ENCODE data around the gene IGFLR1. TPM values are rescaled to one million over a fixed set of nuclear protein-coding genes. Genes with fewer than 3 reads are reported as not detected.

Gene IGFLR1
- total RNA-seq, 1 donor from 2014 or later = 3.1 TPM

- H3K9me3 Mint-ChIP-seq (ENCODE audit: unreplicated experiment) = no peaks in the 10 kb centered on the region
- peaks cover 4% of the 10 kb centered on the region for H3K36me3 Mint-ChIP-seq (ENCODE audit: unreplicated experiment)
- H3K4me1 Mint-ChIP-seq (ENCODE audit: unreplicated experiment) = peaks cover 48% of the 10 kb centered on the region
- DNase-seq (ENCODE audit: extremely low spot score, unreplicated experiment) = no peak
- peak overlapping the region; percentile 98 for H3K4me3 Mint-ChIP-seq (ENCODE audit: unreplicated experiment)
- no peaks in the 10 kb centered on the region for H3K27me3 Mint-ChIP-seq (ENCODE audit: unreplicated experiment)
- peak overlapping the region; percentile 100 for H3K27ac Mint-ChIP-seq (ENCODE audit: unreplicated experiment)
- no peak for TF ChIP-seq CTCF (IDR thresholded peaks at IDR 0.05)
These were observed 3.8 kb upstream of the IGFLR1 start for GRCh38 chr19:35746087-35746462.

- Mint-ChIP-seq H3K4me1 (ENCODE audit: unreplicated experiment) (peaks cover 53% of the 10 kb centered on the region), H3K9me3 (ENCODE audit: unreplicated experiment) (no peaks in the 10 kb centered on the region), H3K27ac (ENCODE audit: unreplicated experiment) (peak within 1 kb of the TSS; percentile 100), H3K27me3 (ENCODE audit: unreplicated experiment) (no peaks in the 10 kb centered on the region), H3K4me3 (ENCODE audit: unreplicated experiment) (peak within 1 kb of the TSS; percentile 98), H3K36me3 (ENCODE audit: unreplicated experiment) (peaks cover 4% of the 10 kb centered on the region)
- peak; percentile 99 for DNase-seq (ENCODE audit: extremely low spot score, unreplicated experiment)
- no peak for TF ChIP-seq CTCF (IDR thresholded peaks at IDR 0.05)
These were observed 3.3 kb upstream of the IGFLR1 start, which contains the start of the genes PSENEN and U2AF1L4 for GRCh38 chr19:35745328-35746086. PSENEN (plus strand) TSS chr19:35745651; CDS start chr19:35745931, 280 bp downstream. U2AF1L4 (minus strand) TSS chr19:35745418; CDS start chr19:35745391, 27 bp downstream.

GRCh38 chr19:35744430-35745327 is 2.4 kb upstream of the IGFLR1 start:
- Mint-ChIP-seq H3K9me3 (ENCODE audit: unreplicated experiment) (no peaks in the 10 kb centered on the region), H3K27me3 (ENCODE audit: unreplicated experiment) (no peaks in the 10 kb centered on the region), H3K4me3 (ENCODE audit: unreplicated experiment) (peak overlapping the region; percentile 98), H3K27ac (ENCODE audit: unreplicated experiment) (peak overlapping the region; percentile 100), H3K36me3 (ENCODE audit: unreplicated experiment) (peaks cover 4% of the 10 kb centered on the region), H3K4me1 (ENCODE audit: unreplicated experiment) (peaks cover 48% of the 10 kb centered on the region)
- peak; percentile 98 for DNase-seq (ENCODE audit: extremely low spot score, unreplicated experiment)
- TF ChIP-seq CTCF (IDR thresholded peaks at IDR 0.05) = peak; percentile 56

GRCh38 chr19:35743640-35744429 is 1.6 kb upstream of the IGFLR1 start:
- Mint-ChIP-seq H3K27ac (ENCODE audit: unreplicated experiment) (peak overlapping the region; percentile 100), H3K4me1 (ENCODE audit: unreplicated experiment) (peaks cover 43% of the 10 kb centered on the region), H3K9me3 (ENCODE audit: unreplicated experiment) (no peaks in the 10 kb centered on the region), H3K36me3 (ENCODE audit: unreplicated experiment) (peaks cover 5% of the 10 kb centered on the region), H3K27me3 (ENCODE audit: unreplicated experiment) (no peaks in the 10 kb centered on the region), H3K4me3 (ENCODE audit: unreplicated experiment) (peak overlapping the region; percentile 98)
- no peak for TF ChIP-seq CTCF (IDR thresholded peaks at IDR 0.05)
- no peak for DNase-seq (ENCODE audit: extremely low spot score, unreplicated experiment)

Data from osteocyte (in vitro differentiated cells).